HG03039 (cell line): ENCODE data around the gene CTSK.
"Not testable (repeated sequence)": the region's sequence is repeated elsewhere in the genome, so short reads cannot be mapped to it uniquely, and the experiment has no call there.

Experiments used
- ATAC-seq: cut with Tn5 transposase; IDR thresholded peaks from one replicate; pipeline ENCODE4 v1.9.1; 2021; ENCODE audit warnings: mild to moderate bottlenecking, moderate library complexity; ENCODE audit not compliant: unreplicated experiment

Gene CTSK

GRCh38 chr1:150807249-150808023, 624 bp downstream of the CTSK start:
- no peak for ATAC-seq

GRCh38 chr1:150805899-150806298, 2.2 kb downstream of the CTSK start:
- ATAC-seq, result no peak

- ATAC-seq, result no peak
Measured at GRCh38 chr1:150804671-150805070, 3.4 kb downstream of the CTSK start.

GRCh38 chr1:150799089-150799488, 9.0 kb downstream of the CTSK start:
- no peak for ATAC-seq

GRCh38 chr1:150798525-150798924, 9.5 kb downstream of the CTSK start:
- ATAC-seq, result no peak

- no peak for ATAC-seq
Measured at GRCh38 chr1:150796374-150796773, 11.7 kb downstream of the CTSK start.

- ATAC-seq, result not testable (repeated sequence)
Measured at GRCh38 chr1:150793778-150794177, 14.3 kb downstream of the CTSK start.

- no peak for ATAC-seq
Measured at GRCh38 chr1:150793221-150793620, 14.8 kb downstream of the CTSK start.

- no peak for ATAC-seq
Measured at GRCh38 chr1:150791585-150791984, 16.5 kb downstream of the CTSK start.

- no peak for ATAC-seq
Measured at GRCh38 chr1:150789396-150789795, 18.7 kb downstream of the CTSK start.

GRCh38 chr1:150788946-150789345, 19.1 kb downstream of the CTSK start:
- no peak for ATAC-seq

GRCh38 chr1:150787455-150787854, 20.6 kb downstream of the CTSK start:
- no peak for ATAC-seq

- ATAC-seq, result no peak
Measured at GRCh38 chr1:150780510-150780909, 27.6 kb downstream of the CTSK start.

- ATAC-seq, result no peak
Measured at GRCh38 chr1:150778409-150778808, 29.7 kb downstream of the CTSK start.

GRCh38 chr1:150777544-150777943, 30.5 kb downstream of the CTSK start:
- no peak for ATAC-seq

GRCh38 chr1:150775931-150776505, 32.0 kb downstream of the CTSK start:
- not testable (repeated sequence) for ATAC-seq

GRCh38 chr1:150775276-150775675, 32.8 kb downstream of the CTSK start:
- ATAC-seq, result no peak

GRCh38 chr1:150772326-150772725, 35.7 kb downstream of the CTSK start:
- ATAC-seq, result no peak

- not testable (repeated sequence) for ATAC-seq
Measured at GRCh38 chr1:150767704-150768103, 40.4 kb downstream of the CTSK start.

- ATAC-seq, result not testable (repeated sequence)
Measured at GRCh38 chr1:150765977-150766301, 42.1 kb downstream of the CTSK start.

GRCh38 chr1:150765296-150765976, 42.6 kb downstream of the CTSK start, which contains the start of gene CTSS:
CTSS (minus strand) TSS chr1:150765778; CDS start chr1:150764763, 1,015 bp downstream.
- peak; percentile 61 for ATAC-seq

- ATAC-seq, result no peak
Measured at GRCh38 chr1:150764617-150765101, 43.4 kb downstream of the CTSK start.
